ENCODE results near the gene ZCCHC4. TPM values are rescaled to one million over a fixed set of nuclear protein-coding genes. Genes with fewer than 3 reads are reported as not detected.

The ZCCHC4 gene
- total RNA-seq, 1 experiment from 2014 or later: 13.1 TPM

DNA sequence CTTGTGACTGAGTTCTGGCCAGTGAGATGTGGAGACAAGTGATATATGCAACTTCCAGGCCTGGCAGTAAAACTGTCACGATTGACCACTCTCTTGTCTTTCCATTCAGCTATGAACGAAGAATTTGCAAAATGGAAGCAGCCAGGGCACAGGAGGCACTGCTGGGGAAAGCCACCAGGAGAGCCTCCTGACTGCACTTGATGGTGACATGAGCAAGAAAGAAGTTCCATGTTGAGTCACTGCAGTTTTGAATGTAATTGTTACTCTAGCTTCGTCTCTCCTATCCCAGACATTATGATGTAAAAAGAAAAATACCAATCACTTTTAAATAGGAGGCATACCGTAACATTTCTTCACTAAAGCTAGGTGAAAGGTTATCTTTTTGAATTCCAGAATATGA, 32.4 kb upstream of the ZCCHC4 start:
- BruUV-seq (replicated peaks): no TSS peak
- Histone ChIP-seq H3K4me1 (peaks cover 7% of the 10 kb centered on the region; the same call in 1 of the 2 replicates), H3K9me3 (no peaks in the 10 kb centered on the region), H3K4me3 (ENCODE audit: low read depth, low read length) (no peak overlapping the region), H3K27me3 (replicated peaks; ENCODE audit: control insufficient read depth, insufficient read depth, low read length) (no peaks in the 10 kb centered on the region), H3K36me3 (ENCODE audit: control insufficient read depth, insufficient read depth, low read length) (no peaks in the 10 kb centered on the region)
- ChIA-PET POLR2A (no interaction called here), CTCF (no interaction called here)
- TF ChIP-seq CTCF (IDR thresholded peaks at IDR 0.05; ENCODE audit: insufficient read depth in 1 of 2, low read depth in 1 of 2, low read length in 1 of 2, severe bottlenecking in 1 of 2, unreplicated experiment in 1 of 2): no peak
- DNase-seq: no peak
- intact Hi-C loops (cut with micrococcal nuclease; ENCODE audit: unreplicated experiment): no loop called here
- Mint-ChIP-seq H3K4me1 (ENCODE audit: low read depth, unreplicated experiment) (no peaks in the 10 kb centered on the region), H3K27me3 (ENCODE audit: insufficient read depth, unreplicated experiment) (no peaks in the 10 kb centered on the region), H3K9me3 (ENCODE audit: unreplicated experiment) (no peaks in the 10 kb centered on the region), H3K4me3 (ENCODE audit: unreplicated experiment) (no peak overlapping the region), H3K36me3 (ENCODE audit: insufficient read depth, unreplicated experiment) (peaks cover 5% of the 10 kb centered on the region), H3K27ac (ENCODE audit: unreplicated experiment) (no peak overlapping the region)

GRCh38 chr4:25283948-25284347, 28.6 kb upstream of the ZCCHC4 start:
- CTCF ChIA-PET: no interaction called here
- no peak overlapping the region for H3K4me3 ChIP-seq (ENCODE audit: low read depth, low read length)
- no peak overlapping the region for H3K4me3 Mint-ChIP-seq (ENCODE audit: unreplicated experiment)
- no peak for TF ChIP-seq CTCF (IDR thresholded peaks at IDR 0.05; ENCODE audit: insufficient read depth in 1 of 2, low read depth in 1 of 2, low read length in 1 of 2, severe bottlenecking in 1 of 2, unreplicated experiment in 1 of 2)
- no peaks in the 10 kb centered on the region for H3K27me3 ChIP-seq (replicated peaks; ENCODE audit: control insufficient read depth, insufficient read depth, low read length)
- POLR2A ChIA-PET: interaction anchor here (0.6 kb wide), 1 partner anchor 75 kb away, joined by 4 read pairs; no protein-coding TSS in a partner anchor
- no peaks in the 10 kb centered on the region for H3K27me3 Mint-ChIP-seq (ENCODE audit: insufficient read depth, unreplicated experiment)
- BruUV-seq (replicated peaks): no TSS peak
- H3K9me3 Mint-ChIP-seq (ENCODE audit: unreplicated experiment): peaks cover 15% of the 10 kb centered on the region
- no peaks in the 10 kb centered on the region for H3K36me3 ChIP-seq (ENCODE audit: control insufficient read depth, insufficient read depth, low read length)
- H3K4me1 ChIP-seq: peaks cover 7% of the 10 kb centered on the region; the same call in 1 of the 2 replicates
- H3K9me3 ChIP-seq: peaks cover 6% of the 10 kb centered on the region
- DNase-seq: no peak
- H3K27ac Mint-ChIP-seq (ENCODE audit: unreplicated experiment): no peak overlapping the region
- peaks cover 5% of the 10 kb centered on the region for H3K36me3 Mint-ChIP-seq (ENCODE audit: insufficient read depth, unreplicated experiment)
- no peaks in the 10 kb centered on the region for H3K4me1 Mint-ChIP-seq (ENCODE audit: low read depth, unreplicated experiment)
- intact Hi-C loops (cut with micrococcal nuclease; ENCODE audit: unreplicated experiment): loop anchor here (1.0 kb wide), 1 partner anchor 15 kb away; no protein-coding TSS in a partner anchor

DNA sequence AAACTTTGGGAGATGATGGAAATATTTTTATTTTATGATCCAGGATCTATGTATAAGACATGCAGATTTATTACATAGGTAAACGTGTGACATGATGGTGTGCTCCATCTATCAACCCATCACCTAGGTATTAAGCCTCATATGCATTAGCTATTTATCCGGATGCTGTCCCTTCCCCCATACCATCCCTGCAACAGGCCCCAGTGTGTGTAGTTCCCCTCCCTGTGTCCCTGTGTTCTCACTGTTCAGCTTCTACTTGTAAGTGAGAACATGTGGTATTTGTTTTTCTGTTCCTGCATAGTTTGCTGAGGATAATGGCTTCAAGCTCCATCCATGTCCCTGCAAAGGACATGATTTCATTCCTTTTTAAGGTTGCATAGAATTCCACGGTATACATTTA, 28.1 kb upstream of the ZCCHC4 start:
- no peaks in the 10 kb centered on the region for H3K27me3 Mint-ChIP-seq (ENCODE audit: insufficient read depth, unreplicated experiment)
- no TSS peak for BruUV-seq (replicated peaks)
- ChIA-PET CTCF (no interaction called here), POLR2A (no interaction called here)
- intact Hi-C loops (cut with micrococcal nuclease; ENCODE audit: unreplicated experiment): loop anchor here (1.0 kb wide), 1 partner anchor 15 kb away; no protein-coding TSS in a partner anchor
- no peak for TF ChIP-seq CTCF (IDR thresholded peaks at IDR 0.05; ENCODE audit: insufficient read depth in 1 of 2, low read depth in 1 of 2, low read length in 1 of 2, severe bottlenecking in 1 of 2, unreplicated experiment in 1 of 2)
- H3K4me1 Mint-ChIP-seq (ENCODE audit: low read depth, unreplicated experiment): no peaks in the 10 kb centered on the region
- no peak overlapping the region for H3K4me3 Mint-ChIP-seq (ENCODE audit: unreplicated experiment)
- H3K9me3 Mint-ChIP-seq (ENCODE audit: unreplicated experiment): peaks cover 20% of the 10 kb centered on the region
- Histone ChIP-seq H3K4me1 (peaks cover 7% of the 10 kb centered on the region; the same call in 1 of the 2 replicates), H3K4me3 (ENCODE audit: low read depth, low read length) (no peak overlapping the region), H3K27me3 (replicated peaks; ENCODE audit: control insufficient read depth, insufficient read depth, low read length) (no peaks in the 10 kb centered on the region), H3K9me3 (peaks cover 6% of the 10 kb centered on the region), H3K36me3 (ENCODE audit: control insufficient read depth, insufficient read depth, low read length) (no peaks in the 10 kb centered on the region)
- peaks cover 5% of the 10 kb centered on the region for H3K36me3 Mint-ChIP-seq (ENCODE audit: insufficient read depth, unreplicated experiment)
- DNase-seq: no peak
- H3K27ac Mint-ChIP-seq (ENCODE audit: unreplicated experiment): no peak overlapping the region
